Muscle layer of duodenum (tissue), 2 donors: ENCODE data around the gene GPR176.

Source experiments
- H3K27ac ChIP-seq: one replicate; pipeline ENCODE4 v1.7.0; 2013; ENCODE audit warnings: mild to moderate bottlenecking, low read length
- H3K27me3 ChIP-seq: one replicate; pipeline ENCODE4 v1.7.0; 2013; ENCODE audit warnings: low read depth, mild to moderate bottlenecking, control low read depth, low read length
- H3K36me3 ChIP-seq, 2 donors: one replicate each; pipeline ENCODE4 v1.7.0; 2013; ENCODE audit warnings: low read length in 2 of 2, control low read depth in 1 of 2, mild to moderate bottlenecking in 1 of 2; ENCODE audit not compliant: insufficient read depth in 2 of 2, control insufficient read depth in 1 of 2
- H3K4me1 ChIP-seq, 2 donors: one replicate each; pipeline ENCODE4 v1.7.0; 2013; ENCODE audit warnings: low read length in 2 of 2, mild to moderate bottlenecking in 2 of 2, control low read depth in 1 of 2, moderate library complexity in 1 of 2; ENCODE audit not compliant: insufficient read depth in 2 of 2, control insufficient read depth in 1 of 2
- H3K4me3 ChIP-seq, 2 donors: one replicate each; pipeline ENCODE4 v1.7.0; 2013; ENCODE audit warnings: low read length in 2 of 2, low read depth in 1 of 2, mild to moderate bottlenecking in 1 of 2
- H3K9me3 ChIP-seq, 2 donors: one replicate each; pipeline ENCODE4 v1.7.0; 2013; ENCODE audit warnings: low read length in 2 of 2, control low read depth in 1 of 2, mild to moderate bottlenecking in 1 of 2; ENCODE audit not compliant: control insufficient read depth in 1 of 2
- donor health status: healthy.

GPR176 gene

DNA sequence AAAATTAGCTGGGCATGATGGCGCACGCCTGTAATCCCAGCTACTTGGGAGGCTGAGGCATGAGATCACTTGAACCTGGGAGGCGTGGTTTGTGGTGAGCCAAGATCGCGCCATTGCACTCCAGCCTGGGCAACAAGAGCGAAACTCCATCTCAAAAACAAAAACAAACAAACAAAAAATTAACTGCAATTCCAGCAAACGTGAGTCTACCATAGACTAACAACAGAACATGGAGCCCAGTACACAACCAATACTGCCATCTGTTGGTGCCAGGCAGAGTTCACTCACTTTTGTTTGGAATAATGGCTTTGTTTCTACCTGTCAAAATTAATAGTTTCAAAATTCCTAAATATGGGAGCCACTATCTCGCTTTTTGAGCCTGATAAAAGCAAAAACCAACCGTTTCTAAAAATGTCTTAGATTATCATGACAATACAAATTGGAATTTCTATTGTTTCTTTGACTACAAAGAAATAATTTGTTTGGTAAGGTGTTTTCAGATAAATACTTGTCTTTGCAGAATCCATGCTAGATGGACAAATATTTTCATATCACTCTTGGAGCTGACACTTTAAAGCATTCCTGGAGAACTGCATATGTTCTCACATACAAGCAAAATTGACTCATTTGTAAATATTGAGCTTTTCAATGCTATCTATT lies 45.0 kb downstream of the GPR176 start:
- Histone ChIP-seq H3K27ac (no peak overlapping the region), H3K27me3 (no peaks in the 10 kb centered on the region), H3K36me3 (no peaks in the 10 kb centered on the region), H3K4me1 (no peaks in the 10 kb centered on the region), H3K9me3 (no peaks in the 10 kb centered on the region), H3K4me3 (no peak overlapping the region)

DNA sequence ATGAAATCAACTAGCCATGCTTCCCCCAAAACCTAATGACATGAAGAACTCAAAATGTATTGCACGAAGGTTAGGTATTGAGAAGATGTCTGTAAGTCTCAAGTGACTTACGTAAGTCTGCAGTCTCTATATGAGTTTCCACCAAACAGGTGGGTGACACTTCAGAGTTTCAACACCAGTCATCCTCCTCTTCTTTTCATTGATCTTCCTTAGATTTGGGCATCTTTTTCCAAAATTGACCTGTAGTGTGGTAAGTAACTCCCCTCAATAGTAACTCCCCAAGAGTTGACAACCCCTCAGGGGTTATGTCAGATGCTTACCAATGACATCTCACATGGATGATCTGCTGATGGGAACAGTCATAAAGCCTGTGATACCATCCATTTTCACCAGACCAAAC lies 46.1 kb downstream of the GPR176 start:
- H3K4me1 ChIP-seq = no peaks in the 10 kb centered on the region
- H3K27ac ChIP-seq = no peak overlapping the region
- no peaks in the 10 kb centered on the region for H3K36me3 ChIP-seq
- no peak overlapping the region for H3K4me3 ChIP-seq
- no peaks in the 10 kb centered on the region for H3K27me3 ChIP-seq
- H3K9me3 ChIP-seq = no peaks in the 10 kb centered on the region

DNA sequence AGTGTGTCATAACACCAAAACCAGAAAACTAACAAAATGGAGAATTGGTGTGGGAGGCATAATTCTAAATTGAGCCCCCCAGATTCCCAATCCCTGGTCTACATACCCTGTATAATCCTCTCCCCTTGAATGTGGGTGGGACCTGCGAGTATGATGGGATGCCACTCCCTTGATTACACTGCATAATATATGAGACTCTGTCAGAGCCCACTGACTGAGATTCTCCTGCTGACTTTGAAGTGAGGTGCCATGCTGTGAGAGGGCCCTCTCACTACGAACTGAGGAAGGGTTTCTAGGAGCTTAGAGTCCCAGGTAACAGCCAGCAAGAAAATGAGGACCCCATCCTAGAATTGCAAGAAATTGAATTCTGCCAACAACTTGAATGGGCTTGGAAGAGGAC lies 49.5 kb downstream of the GPR176 start:
- Histone ChIP-seq H3K4me3 (no peak overlapping the region), H3K27ac (no peak overlapping the region), H3K27me3 (no peaks in the 10 kb centered on the region), H3K36me3 (no peaks in the 10 kb centered on the region), H3K4me1 (no peaks in the 10 kb centered on the region), H3K9me3 (no peaks in the 10 kb centered on the region)

GRCh38 chr15:39869858-39870515 lies 50.1 kb downstream of the GPR176 start:
- H3K27me3 ChIP-seq = no peaks in the 10 kb centered on the region
- no peaks in the 10 kb centered on the region for H3K9me3 ChIP-seq
- H3K36me3 ChIP-seq = no peaks in the 10 kb centered on the region
- H3K27ac ChIP-seq = no peak overlapping the region
- no peaks in the 10 kb centered on the region for H3K4me1 ChIP-seq
- H3K4me3 ChIP-seq = no peak overlapping the region

GRCh38 chr15:39869254-39869653 lies 50.8 kb downstream of the GPR176 start:
- Histone ChIP-seq H3K27me3 (no peaks in the 10 kb centered on the region), H3K4me1 (no peaks in the 10 kb centered on the region), H3K36me3 (no peaks in the 10 kb centered on the region), H3K27ac (no peak overlapping the region), H3K4me3 (no peak overlapping the region), H3K9me3 (no peaks in the 10 kb centered on the region)

DNA sequence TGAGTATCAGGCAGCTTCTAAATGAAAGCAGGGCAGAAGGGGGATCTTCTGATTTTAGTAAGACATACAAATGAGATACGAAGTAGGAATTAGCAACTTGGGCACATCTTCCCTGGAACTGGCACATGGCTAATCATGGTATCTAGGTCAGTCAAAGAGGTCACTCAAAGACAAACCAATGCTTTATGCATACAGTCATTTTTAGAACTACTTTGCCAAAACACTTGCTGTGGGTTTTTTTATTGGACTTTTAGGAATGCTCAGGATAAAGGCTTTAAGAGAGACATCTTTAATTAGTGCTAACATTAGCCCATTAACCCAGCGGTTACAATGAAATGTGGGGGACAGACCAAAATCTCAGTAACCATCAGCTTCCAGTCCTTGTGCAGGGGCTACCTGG lies 51.7 kb downstream of the GPR176 start:
- no peak overlapping the region for H3K4me3 ChIP-seq
- no peaks in the 10 kb centered on the region for H3K9me3 ChIP-seq
- H3K4me1 ChIP-seq = no peaks in the 10 kb centered on the region
- no peak overlapping the region for H3K27ac ChIP-seq
- H3K36me3 ChIP-seq = no peaks in the 10 kb centered on the region
- no peaks in the 10 kb centered on the region for H3K27me3 ChIP-seq

DNA sequence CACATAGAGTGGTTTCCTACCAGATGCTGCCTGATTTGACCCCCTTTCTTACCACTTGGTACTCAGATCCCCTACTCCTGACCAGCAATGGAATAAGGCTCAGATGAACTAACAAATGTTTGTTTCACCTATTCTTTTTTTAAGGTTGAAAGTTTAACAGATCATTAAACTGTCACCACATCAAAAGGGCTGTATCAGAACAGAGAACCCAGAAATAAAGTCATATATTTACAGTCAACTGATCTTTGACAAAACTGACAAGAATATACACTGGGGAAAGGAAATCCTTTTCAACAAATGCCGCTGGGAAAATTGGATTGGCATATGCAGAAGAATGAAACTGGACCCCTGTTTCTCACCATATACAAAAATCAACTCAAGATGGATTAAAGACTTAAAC lies 56.0 kb downstream of the GPR176 start:
- no peaks in the 10 kb centered on the region for H3K27me3 ChIP-seq
- no peaks in the 10 kb centered on the region for H3K9me3 ChIP-seq
- H3K4me1 ChIP-seq = no peaks in the 10 kb centered on the region

GRCh38 chr15:39860871-39861270 lies 59.2 kb downstream of the GPR176 start:
- H3K4me1 ChIP-seq = no peaks in the 10 kb centered on the region
- no peak overlapping the region for H3K27ac ChIP-seq
- H3K36me3 ChIP-seq = no peaks in the 10 kb centered on the region
- H3K9me3 ChIP-seq = no peaks in the 10 kb centered on the region
- no peaks in the 10 kb centered on the region for H3K27me3 ChIP-seq
- no peak overlapping the region for H3K4me3 ChIP-seq

More for the DNA sequence above, 56.0 kb downstream of the GPR176 start:
- Histone ChIP-seq H3K36me3 (no peaks in the 10 kb centered on the region), H3K27ac (no peak overlapping the region), H3K4me3 (no peak overlapping the region)

GRCh38 chr15:39860200-39860599 lies 59.9 kb downstream of the GPR176 start:
- no peaks in the 10 kb centered on the region for H3K27me3 ChIP-seq
- H3K36me3 ChIP-seq = no peaks in the 10 kb centered on the region
- H3K27ac ChIP-seq = no peak overlapping the region
- no peaks in the 10 kb centered on the region for H3K4me1 ChIP-seq
- no peak overlapping the region for H3K4me3 ChIP-seq
- H3K9me3 ChIP-seq = no peaks in the 10 kb centered on the region

DNA sequence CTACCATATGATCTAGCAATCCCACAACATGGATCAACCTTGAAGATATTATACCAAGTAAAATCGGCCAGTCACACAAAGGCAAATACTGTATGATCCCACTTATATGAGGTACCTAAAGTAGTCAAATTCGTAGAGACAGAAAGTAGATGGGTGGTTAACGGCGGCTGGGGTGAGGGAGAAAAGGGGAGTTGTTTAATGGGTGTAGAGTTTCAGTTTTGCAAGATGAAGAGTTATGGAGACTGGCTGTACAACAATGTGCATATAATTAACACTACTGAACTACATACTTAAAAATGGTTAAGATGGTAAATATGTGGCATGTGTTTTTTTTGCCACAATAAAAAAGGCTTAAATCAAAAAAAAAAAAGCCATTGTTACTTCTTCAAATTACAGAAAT lies 60.4 kb downstream of the GPR176 start:
- no peaks in the 10 kb centered on the region for H3K9me3 ChIP-seq
- H3K27me3 ChIP-seq = no peaks in the 10 kb centered on the region
- H3K4me1 ChIP-seq = no peaks in the 10 kb centered on the region
- no peak overlapping the region for H3K27ac ChIP-seq
- H3K4me3 ChIP-seq = no peak overlapping the region
- H3K36me3 ChIP-seq = no peaks in the 10 kb centered on the region

GRCh38 chr15:39857132-39857531 lies 62.9 kb downstream of the GPR176 start:
- Histone ChIP-seq H3K36me3 (no peaks in the 10 kb centered on the region), H3K9me3 (no peaks in the 10 kb centered on the region), H3K4me3 (no peak overlapping the region), H3K4me1 (peaks cover 0 to under 1% of the 10 kb centered on the region in 2 donors), H3K27ac (no peak overlapping the region), H3K27me3 (no peaks in the 10 kb centered on the region)

GRCh38 chr15:39856357-39856756 lies 63.7 kb downstream of the GPR176 start:
- Histone ChIP-seq H3K4me3 (no peak overlapping the region), H3K36me3 (no peaks in the 10 kb centered on the region)

More at GRCh38 chr15:39856357-39856756, 63.7 kb downstream of the GPR176 start:
- Histone ChIP-seq H3K9me3 (no peaks in the 10 kb centered on the region), H3K4me1 (peaks cover 0 to 8% of the 10 kb centered on the region in 2 donors), H3K27ac (no peak overlapping the region), H3K27me3 (no peaks in the 10 kb centered on the region)
